DND-41 (cell line): ENCODE measurements around the gene ZBTB14.

ENCODE experiments used
- CTCF ChIP-seq: IDR thresholded peaks from 2 replicates; pipeline ENCODE4 v1.5.1; 2012; ENCODE audit warnings: borderline replicate concordance, low read length, moderate library complexity, mild to moderate bottlenecking; ENCODE audit not compliant: poor library complexity, severe bottlenecking; ENCODE audit errors: extremely low read depth
- EZH2 ChIP-seq: IDR thresholded peaks from 3 replicates; pipeline ENCODE4 v1.6.1; 2012; ENCODE audit warnings: borderline replicate concordance, low read depth, mild to moderate bottlenecking, moderate library complexity, low read length, inconsistent platforms; ENCODE audit not compliant: severe bottlenecking

DNA sequence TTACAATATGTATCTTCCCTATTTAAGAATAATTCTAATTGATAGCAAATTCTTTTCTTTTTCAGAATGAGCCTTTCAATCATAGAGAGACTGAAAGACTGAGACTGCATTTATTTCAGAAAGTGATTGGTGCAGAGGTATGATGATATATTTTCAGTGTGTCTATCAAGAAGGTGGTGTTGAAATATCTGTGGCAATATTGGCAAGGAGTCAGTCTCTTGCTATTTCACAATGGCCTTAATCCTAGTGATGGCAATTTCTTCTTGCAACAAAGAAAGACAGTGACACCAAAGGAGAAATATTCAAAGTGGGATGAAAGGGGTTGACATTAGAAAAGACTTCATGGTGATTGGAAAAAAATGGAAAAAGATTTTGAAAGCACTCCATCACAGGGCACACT is 21.7 kb upstream of the ZBTB14 start:
- TF ChIP-seq CTCF (no peak), EZH2 (no peak)
